Prostate gland (tissue), 2 donors: ENCODE measurements around the gene RNF215. TPM values are rescaled to one million over a fixed set of nuclear protein-coding genes. Genes with fewer than 3 reads are reported as not detected.

Experiments
- DNase-seq: peaks from one replicate; pipeline ENCODE4 v3.0.0-alpha.2; 2019; ENCODE audit warnings: low spot score
- H3K27ac ChIP-seq, 2 donors: fragments of 200-600 bp; sonication (generic); 2 replicates each; pipeline ENCODE4 v1.5.1; 2017 to 2019
- H3K27me3 ChIP-seq: fragments of 200-600 bp; sonication (generic); replicated peaks from 2 replicates; pipeline ENCODE4 v1.5.1; 2019; ENCODE audit not compliant: insufficient read depth
- H3K36me3 ChIP-seq, 2 donors: fragments of 200-600 bp; sonication (generic); 1 replicate in 1 of 2; 2 replicates in 1 of 2; pipeline versions ENCODE4 v1.5.1 to v1.8.1; 2017 to 2019
- H3K4me1 ChIP-seq: fragments of 200-600 bp; sonication (generic); replicated peaks from 2 replicates; pipeline ENCODE4 v1.5.1; 2019
- H3K4me3 ChIP-seq, 2 donors: fragments of 200-600 bp; sonication (generic); 2 replicates each; pipeline ENCODE4 v1.5.1; 2017 to 2019
- H3K9me3 ChIP-seq: fragments of 200-600 bp; sonication (generic); 2 replicates; pipeline ENCODE4 v1.5.1; 2017
- POLR2A ChIP-seq: fragments of 450-650 bp; IDR thresholded peaks from one replicate; pipeline ENCODE4 v1.6.1; 2016; ENCODE audit warnings: antibody characterized with exemption, mild to moderate bottlenecking
- POLR2AphosphoS5 ChIP-seq: sonication (generic); formaldehyde crosslinking; IDR thresholded peaks from one replicate; pipeline ENCODE4 v1.6.1; 2017; ENCODE audit warnings: antibody characterized with exemption
- WGBS: methylation state at CpG from one replicate; pipeline ENCODE4 v1.1.5; 2018; 5-methylcytosine and 5-hydroxymethylcytosine counted together
- intact Hi-C: fragments of 100-400 bp; cut with DNase I; formaldehyde crosslinking; loops from one replicate; pipeline ENCODE4 v1.14.2; 2022
- total RNA-seq, 2 donors: library from RNA; depleted of rRNA; stranded (reverse); fragments of >200 nt; gene quantifications; one replicate each; pipeline ENCODE4 v1.1.0, GENCODE V29; 2016
- TF ChIP-seq, protein P1 (sequence below), 4 experiments: fragments of 200-600 bp in 2 of 4; fragments of 450-650 bp in 2 of 4; sonication (generic) in 2 of 4; IDR thresholded peaks; 1 replicate in 3 of 4; 2 replicates in 1 of 4; pipeline ENCODE4 v1.5.1; 2016 to 2019; ENCODE audit warnings: antibody characterized with exemption in 4 of 4, mild to moderate bottlenecking in 2 of 4, moderate library complexity in 2 of 4

The RNF215 gene
- total RNA-seq, 2 donors from 2014 or later: 18.1 to 20.0 TPM

DNA sequence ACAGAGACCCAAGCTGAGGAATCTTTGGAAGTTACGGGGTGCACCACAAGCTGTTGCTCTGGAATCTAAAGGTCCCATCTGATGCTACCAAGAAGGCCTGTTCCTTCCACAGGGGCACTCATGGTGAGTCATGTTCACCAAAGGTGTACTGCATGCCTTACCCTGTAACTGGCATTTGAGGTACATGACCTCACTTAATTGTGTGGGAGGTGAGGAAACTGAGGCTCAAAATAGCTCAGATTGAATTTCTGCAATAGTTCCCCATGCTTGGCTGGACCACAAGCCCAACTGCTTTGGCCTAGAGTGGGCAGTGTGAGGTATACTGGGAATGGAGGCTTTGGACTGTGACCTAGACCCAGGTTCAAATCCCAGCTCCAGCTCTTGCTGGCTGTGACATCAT lies 46.6 kb upstream of the RNF215 start:
- WGBS: 100% methylated on average over 1 of the region's 1 CpG

GRCh38 chr22:30433227-30433626 lies 46.0 kb upstream of the RNF215 start:
- Histone ChIP-seq H3K4me1 (no peaks in the 10 kb centered on the region), H3K4me3 (no peak overlapping the region), H3K36me3 (no peaks in the 10 kb centered on the region), H3K27ac (no peak overlapping the region), H3K9me3 (no peaks in the 10 kb centered on the region), H3K27me3 (no peaks in the 10 kb centered on the region)
- intact Hi-C loops: no loop called here
- 95% methylated on average over 3 of the region's 3 CpGs for WGBS
- DNase-seq: no peak
- no peak for TF ChIP-seq POLR2AphosphoS5
- TF ChIP-seq, protein P1, sequence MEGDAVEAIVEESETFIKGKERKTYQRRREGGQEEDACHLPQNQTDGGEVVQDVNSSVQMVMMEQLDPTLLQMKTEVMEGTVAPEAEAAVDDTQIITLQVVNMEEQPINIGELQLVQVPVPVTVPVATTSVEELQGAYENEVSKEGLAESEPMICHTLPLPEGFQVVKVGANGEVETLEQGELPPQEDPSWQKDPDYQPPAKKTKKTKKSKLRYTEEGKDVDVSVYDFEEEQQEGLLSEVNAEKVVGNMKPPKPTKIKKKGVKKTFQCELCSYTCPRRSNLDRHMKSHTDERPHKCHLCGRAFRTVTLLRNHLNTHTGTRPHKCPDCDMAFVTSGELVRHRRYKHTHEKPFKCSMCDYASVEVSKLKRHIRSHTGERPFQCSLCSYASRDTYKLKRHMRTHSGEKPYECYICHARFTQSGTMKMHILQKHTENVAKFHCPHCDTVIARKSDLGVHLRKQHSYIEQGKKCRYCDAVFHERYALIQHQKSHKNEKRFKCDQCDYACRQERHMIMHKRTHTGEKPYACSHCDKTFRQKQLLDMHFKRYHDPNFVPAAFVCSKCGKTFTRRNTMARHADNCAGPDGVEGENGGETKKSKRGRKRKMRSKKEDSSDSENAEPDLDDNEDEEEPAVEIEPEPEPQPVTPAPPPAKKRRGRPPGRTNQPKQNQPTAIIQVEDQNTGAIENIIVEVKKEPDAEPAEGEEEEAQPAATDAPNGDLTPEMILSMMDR (IDR thresholded peaks at IDR 0.05): no peak
- TF ChIP-seq POLR2A: no peak

More for the DNA sequence above, 46.6 kb upstream of the RNF215 start:
- H3K36me3 ChIP-seq: no peaks in the 10 kb centered on the region
- H3K4me3 ChIP-seq: no peak overlapping the region
- DNase-seq: no peak
- intact Hi-C loops: no loop called here
- H3K9me3 ChIP-seq: no peaks in the 10 kb centered on the region
- no peak overlapping the region for H3K27ac ChIP-seq
- no peak for TF ChIP-seq POLR2A
- no peak for TF ChIP-seq POLR2AphosphoS5
- TF ChIP-seq, protein P1 (IDR thresholded peaks at IDR 0.05): no peak
- no peaks in the 10 kb centered on the region for H3K27me3 ChIP-seq
- no peaks in the 10 kb centered on the region for H3K4me1 ChIP-seq

- Histone ChIP-seq H3K9me3 (no peaks in the 10 kb centered on the region), H3K4me1 (no peaks in the 10 kb centered on the region), H3K36me3 (no peaks in the 10 kb centered on the region), H3K27ac (no peak overlapping the region), H3K4me3 (no peak overlapping the region), H3K27me3 (no peaks in the 10 kb centered on the region)
- DNase-seq: no peak
- no peak for TF ChIP-seq POLR2A
- TF ChIP-seq, protein P1 (IDR thresholded peaks at IDR 0.05): no peak
- TF ChIP-seq POLR2AphosphoS5: no peak
- intact Hi-C loops: no loop called here
- 64% methylated on average over 2 of the region's 2 CpGs for WGBS
These were observed 45.3 kb upstream of the RNF215 start for GRCh38 chr22:30432520-30432919.

GRCh38 chr22:30432096-30432495 lies 44.9 kb upstream of the RNF215 start:
- no peak for DNase-seq
- Histone ChIP-seq H3K36me3 (no peaks in the 10 kb centered on the region), H3K9me3 (no peaks in the 10 kb centered on the region), H3K4me3 (no peak overlapping the region), H3K4me1 (no peaks in the 10 kb centered on the region), H3K27me3 (no peaks in the 10 kb centered on the region), H3K27ac (no peak overlapping the region)
- intact Hi-C loops: no loop called here
- TF ChIP-seq POLR2A (no peak), POLR2AphosphoS5 (no peak)
- TF ChIP-seq, protein P1 (IDR thresholded peaks at IDR 0.05): no peak
- WGBS: 89% methylated on average over 4 of the region's 4 CpGs

DNA sequence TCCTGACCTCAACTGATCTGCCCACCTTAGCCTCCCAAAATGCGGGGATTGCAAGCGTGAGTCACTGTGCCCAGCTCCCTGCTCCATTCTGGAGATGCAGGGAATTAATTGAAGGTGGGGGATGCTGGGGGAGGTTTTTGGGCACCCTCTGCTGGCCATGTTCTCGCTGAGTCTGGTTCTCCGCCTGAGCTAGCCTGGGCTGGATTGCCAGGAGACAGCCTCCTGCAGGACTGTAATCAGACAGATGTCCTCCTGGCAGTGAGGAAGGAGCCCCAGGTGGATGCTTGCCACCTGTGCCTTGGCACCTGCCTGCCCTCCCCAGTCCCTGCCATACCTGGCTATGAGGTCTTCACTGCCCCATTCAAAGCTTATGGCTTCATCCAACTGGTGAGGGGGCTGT lies 43.7 kb upstream of the RNF215 start:
- H3K4me3 ChIP-seq: no peak overlapping the region
- H3K4me1 ChIP-seq: no peaks in the 10 kb centered on the region
- 75% methylated on average over 4 of the region's 4 CpGs for WGBS
- intact Hi-C loops: no loop called here
- no peaks in the 10 kb centered on the region for H3K36me3 ChIP-seq
- H3K27ac ChIP-seq: no peak overlapping the region
- DNase-seq: no peak
- TF ChIP-seq POLR2AphosphoS5 (no peak), POLR2A (no peak)
- TF ChIP-seq, protein P1 (IDR thresholded peaks at IDR 0.05): no peak
- H3K27me3 ChIP-seq: no peaks in the 10 kb centered on the region
- no peaks in the 10 kb centered on the region for H3K9me3 ChIP-seq
